Subcutaneous adipose tissue (tissue), 4 donors: ENCODE measurements around the gene INPP5E. TPM values are rescaled to one million over a fixed set of nuclear protein-coding genes. Genes with fewer than 3 reads are reported as not detected.

Source experiments
- CTCF ChIP-seq: fragments of 450-650 bp; IDR thresholded peaks from one replicate; pipeline ENCODE4 v1.5.1; 2016; ENCODE audit warnings: low read depth, mild to moderate bottlenecking, control low read depth, antibody characterized with exemption, moderate library complexity
- total RNA-seq, 4 donors: library from RNA; depleted of rRNA; stranded (reverse); fragments of >200 nt; gene quantifications; one replicate each; pipeline ENCODE4 v1.1.0, GENCODE V29; 2016

The INPP5E gene
- total RNA-seq, 4 donors from 2014 or later: 4.4 to 12.8 (median 5.0) TPM

GRCh38 chr9:136474974-136475865 lies 35.6 kb upstream of the INPP5E start:
- TF ChIP-seq CTCF: no peak

GRCh38 chr9:136474021-136474640 lies 34.5 kb upstream of the INPP5E start:
- TF ChIP-seq CTCF: no peak

- no peak for TF ChIP-seq CTCF
Measured at GRCh38 chr9:136473354-136473721, 33.7 kb upstream of the INPP5E start.

- no peak for TF ChIP-seq CTCF
Measured at GRCh38 chr9:136472640-136473353, 33.2 kb upstream of the INPP5E start.

GRCh38 chr9:136471802-136472487 lies 32.3 kb upstream of the INPP5E start:
- no peak for TF ChIP-seq CTCF

GRCh38 chr9:136470792-136471469 lies 31.3 kb upstream of the INPP5E start:
- TF ChIP-seq CTCF: no peak
